Measurements from ENCODE around the gene STON1.
"Not testable (repeated sequence)": the region's sequence is repeated elsewhere in the genome, so short reads cannot be mapped to it uniquely, and the experiment has no call there.

Gene STON1

DNA sequence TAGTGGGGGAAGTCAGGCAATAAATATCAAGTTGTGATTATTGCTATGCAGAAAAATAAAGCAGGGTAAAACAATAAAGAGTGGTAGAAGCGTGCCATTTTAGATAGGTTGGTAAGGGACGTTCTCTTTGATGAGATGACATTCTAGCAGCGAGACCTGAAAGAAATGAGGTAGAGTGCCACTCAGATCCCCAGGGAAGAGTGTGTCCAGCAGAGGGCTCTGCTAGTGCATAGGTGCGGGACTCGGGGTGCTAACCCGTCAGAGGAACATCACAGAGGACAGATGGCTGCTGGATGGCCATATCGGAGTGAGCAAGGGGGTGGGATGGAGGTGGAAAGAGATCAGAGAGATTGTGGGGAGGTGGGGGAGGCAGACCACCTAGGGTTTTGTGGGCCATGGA, 71.4 kb downstream of the STON1 start:
- no peak overlapping the region for H3K27ac Mint-ChIP-seq
- no peaks in the 10 kb centered on the region for H3K4me1 Mint-ChIP-seq (ENCODE audit: low read depth)
- H3K4me3 Mint-ChIP-seq = no peak overlapping the region
- H3K36me3 Mint-ChIP-seq (ENCODE audit: low read depth) = no peaks in the 10 kb centered on the region
- H3K27me3 Mint-ChIP-seq = peaks cover 3% of the 10 kb centered on the region
- H3K9me3 Mint-ChIP-seq = no peaks in the 10 kb centered on the region

DNA sequence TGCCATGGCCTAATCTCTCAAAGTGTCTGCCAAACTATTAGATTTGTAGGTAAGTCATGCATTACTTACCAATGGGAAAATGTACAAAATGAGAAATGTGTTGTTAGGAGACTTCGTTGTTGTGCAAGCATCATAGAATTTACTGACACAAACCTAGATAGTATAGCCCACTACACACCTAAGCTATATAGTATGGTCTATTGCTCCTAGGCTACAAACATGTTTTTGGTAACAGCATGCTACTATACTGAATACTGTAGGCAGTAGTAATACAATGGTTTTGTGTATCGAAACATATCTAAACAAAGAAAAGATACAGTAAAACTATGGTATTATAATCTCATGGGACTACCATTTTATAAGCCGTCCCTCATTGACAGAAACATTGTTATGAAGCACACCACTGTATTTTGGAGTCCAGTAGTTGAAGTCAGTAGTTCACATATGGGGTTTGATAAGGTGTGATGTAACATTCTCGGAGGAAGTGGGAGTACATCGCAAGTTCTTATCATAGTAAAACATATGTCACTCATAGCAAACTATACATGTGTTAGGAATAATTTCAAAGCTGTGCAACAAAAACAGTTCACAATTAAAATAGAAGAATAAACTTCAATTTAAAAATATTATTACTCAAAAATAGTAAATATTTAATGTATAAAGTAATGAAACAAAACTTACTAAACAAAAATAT, 75.7 kb downstream of the STON1 start:
- Mint-ChIP-seq H3K4me1 (ENCODE audit: low read depth) (no peaks in the 10 kb centered on the region), H3K27me3 (peaks cover 11% of the 10 kb centered on the region), H3K36me3 (ENCODE audit: low read depth) (no peaks in the 10 kb centered on the region), H3K9me3 (no peaks in the 10 kb centered on the region), H3K27ac (no peak overlapping the region), H3K4me3 (no peak overlapping the region)

DNA sequence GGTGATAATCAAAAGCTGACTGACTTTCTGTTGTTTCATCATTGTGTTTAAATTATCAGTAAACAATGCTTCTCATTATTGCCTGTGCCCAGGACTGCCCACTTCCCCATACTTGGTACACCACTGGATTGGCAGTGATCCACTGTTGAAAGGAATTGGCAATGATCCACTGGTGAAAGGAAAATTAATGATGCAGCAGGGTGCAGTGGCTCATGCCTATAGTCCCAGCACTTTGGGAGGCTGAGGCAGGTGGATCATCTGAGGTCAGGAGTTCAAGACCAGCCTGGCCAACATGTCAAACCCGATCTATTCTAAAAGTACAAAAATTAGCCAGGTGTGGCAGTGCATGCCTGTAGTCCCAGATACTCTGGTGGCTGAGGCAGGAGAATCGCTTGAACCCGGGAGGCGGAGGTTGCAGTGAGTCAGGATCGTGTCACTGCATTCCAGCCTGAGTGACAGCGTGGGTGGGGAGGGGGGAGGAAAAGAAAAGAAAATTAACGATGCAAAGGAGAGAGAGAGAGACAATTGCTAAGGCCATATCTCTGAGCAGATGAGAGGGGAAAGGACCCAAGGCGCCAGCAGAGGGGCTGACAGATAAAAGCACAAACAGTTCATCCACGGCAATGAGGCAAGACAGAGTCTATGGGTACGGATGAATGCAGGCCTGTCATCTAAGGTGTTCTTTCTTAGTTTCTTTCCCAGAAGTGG, 77.5 kb downstream of the STON1 start:
- Mint-ChIP-seq H3K27ac (no peak overlapping the region), H3K9me3 (no peaks in the 10 kb centered on the region), H3K27me3 (peaks cover 17% of the 10 kb centered on the region), H3K4me1 (ENCODE audit: low read depth) (no peaks in the 10 kb centered on the region), H3K36me3 (ENCODE audit: low read depth) (no peaks in the 10 kb centered on the region), H3K4me3 (no peak overlapping the region)

DNA sequence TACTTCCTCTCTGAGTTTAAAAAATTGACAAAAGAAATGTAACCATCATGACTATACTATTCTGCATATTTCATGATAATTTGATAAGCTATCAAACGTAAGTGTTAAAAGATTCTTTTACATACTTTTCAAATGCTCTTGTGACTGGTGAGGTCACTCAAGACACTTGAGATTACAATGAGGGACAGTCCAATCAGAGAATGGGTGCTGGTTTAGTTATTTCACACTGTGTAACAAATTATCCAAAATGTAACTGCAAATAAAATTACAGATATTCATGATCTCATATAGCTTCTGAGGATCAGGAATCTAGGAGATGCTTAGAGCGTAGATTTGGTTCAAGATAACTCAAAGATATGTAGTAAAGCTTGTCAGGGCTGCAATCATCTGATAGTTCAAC, 83.3 kb downstream of the STON1 start:
- H3K36me3 Mint-ChIP-seq (ENCODE audit: low read depth) = no peaks in the 10 kb centered on the region
- peaks cover 3% of the 10 kb centered on the region for H3K9me3 Mint-ChIP-seq
- peaks cover 17% of the 10 kb centered on the region for H3K27me3 Mint-ChIP-seq

DNA sequence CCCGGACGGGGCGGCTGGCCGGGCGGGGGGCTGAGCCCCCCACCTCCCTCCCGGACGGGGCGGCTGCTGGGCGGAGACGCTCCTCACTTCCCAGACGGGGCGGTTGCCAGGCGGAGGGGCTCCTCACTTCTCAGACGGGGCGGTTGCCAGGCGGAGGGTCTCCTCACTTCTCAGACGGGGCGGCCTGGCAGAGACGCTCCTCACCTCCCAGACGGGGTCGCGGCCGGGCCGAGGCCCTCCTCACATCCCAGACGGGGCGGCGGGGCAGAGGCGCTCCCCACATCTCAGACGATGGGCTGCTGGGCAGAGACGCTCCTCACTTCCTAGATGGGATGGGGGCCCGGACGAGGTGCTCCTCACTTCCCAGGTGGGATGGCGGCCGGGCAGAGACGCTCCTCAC, 84.6 kb downstream of the STON1 start:
- H3K4me3 Mint-ChIP-seq = not testable (repeated sequence)

More for the DNA sequence above, 83.3 kb downstream of the STON1 start:
- no peak overlapping the region for H3K27ac Mint-ChIP-seq
- H3K4me1 Mint-ChIP-seq (ENCODE audit: low read depth) = no peaks in the 10 kb centered on the region
- no peak overlapping the region for H3K4me3 Mint-ChIP-seq

DNA sequence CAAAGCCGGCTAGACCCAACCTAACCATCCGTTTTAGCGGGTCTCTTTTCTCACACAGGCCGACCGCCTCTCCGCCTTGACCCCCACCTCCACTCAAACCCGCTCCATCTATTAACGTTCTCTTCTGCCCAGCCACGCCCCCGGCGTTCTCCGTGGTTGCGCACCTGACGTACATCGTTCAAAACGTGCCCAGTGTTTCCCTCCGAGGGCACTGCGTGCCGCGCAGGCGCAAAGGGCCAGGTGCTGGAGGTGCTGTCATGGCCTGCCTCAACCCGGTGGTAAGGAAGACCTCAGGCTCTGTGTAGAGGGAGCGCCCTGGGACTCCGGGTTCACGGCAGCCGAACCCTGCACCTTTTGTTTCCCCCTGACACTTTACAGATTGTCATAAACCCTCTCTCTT, 87.7 kb downstream of the STON1 start, which contains the start of gene GTF2A1L:
Gene GTF2A1L, plus strand, starts transcription at position 239 of the 400 bp plus-strand sequence. Its CDS starts 19 bp downstream, at position 258.
- Mint-ChIP-seq H3K4me1 (ENCODE audit: low read depth) (no peaks in the 10 kb centered on the region), H3K27me3 (peaks cover 9% of the 10 kb centered on the region), H3K9me3 (peaks cover 3% of the 10 kb centered on the region), H3K4me3 (no peak within 1 kb of the TSS), H3K27ac (no peak within 1 kb of the TSS), H3K36me3 (ENCODE audit: low read depth) (no peaks in the 10 kb centered on the region)

More for the DNA sequence above, 84.6 kb downstream of the STON1 start:
- not testable (repeated sequence) for H3K36me3 Mint-ChIP-seq (ENCODE audit: low read depth); H3K9me3 Mint-ChIP-seq; H3K4me1 Mint-ChIP-seq (ENCODE audit: low read depth); H3K27ac Mint-ChIP-seq
- peaks cover 12% of the 10 kb centered on the region for H3K27me3 Mint-ChIP-seq

DNA sequence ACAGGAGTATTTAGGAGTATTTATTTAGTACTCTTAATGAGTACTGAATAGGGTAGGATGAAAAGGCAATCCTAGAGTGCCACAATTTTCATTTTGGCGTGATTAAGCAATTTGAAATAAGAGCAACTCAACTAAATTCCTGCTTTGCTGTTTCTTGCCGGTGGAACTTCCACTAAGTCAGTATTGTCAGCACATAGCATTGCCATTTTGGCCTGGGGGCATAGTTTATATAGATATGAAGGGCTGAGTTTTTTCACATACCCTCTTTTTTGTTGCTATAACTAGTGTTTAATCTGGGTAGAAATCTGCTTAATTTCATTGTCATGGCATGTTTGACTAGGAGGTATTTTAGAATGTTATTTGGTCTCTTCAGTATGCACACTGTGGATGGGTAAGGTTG, 89.6 kb downstream of the STON1 start:
- no peaks in the 10 kb centered on the region for H3K4me1 Mint-ChIP-seq (ENCODE audit: low read depth)
- peaks cover 14% of the 10 kb centered on the region for H3K27me3 Mint-ChIP-seq
- H3K36me3 Mint-ChIP-seq (ENCODE audit: low read depth) = no peaks in the 10 kb centered on the region
- no peak overlapping the region for H3K27ac Mint-ChIP-seq
- H3K9me3 Mint-ChIP-seq = no peaks in the 10 kb centered on the region
- H3K4me3 Mint-ChIP-seq = no peak overlapping the region

DNA sequence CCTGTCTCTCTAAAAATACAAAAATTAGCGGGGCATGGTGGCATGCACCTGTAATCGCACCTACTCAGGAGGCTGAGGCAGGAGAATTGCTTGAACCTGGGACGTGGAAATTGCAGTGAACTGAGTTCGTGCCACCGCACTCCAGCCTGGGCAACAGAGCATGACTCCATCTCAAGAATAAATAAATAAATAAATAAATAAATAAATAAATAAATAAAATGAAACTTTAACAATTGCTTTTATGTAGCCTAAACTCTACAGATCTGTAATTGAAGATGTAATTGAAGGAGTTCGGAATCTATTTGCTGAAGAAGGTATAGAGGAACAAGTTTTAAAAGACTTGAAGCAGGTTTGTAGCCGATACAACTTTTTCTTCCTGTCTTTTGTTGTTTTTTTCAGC, 90.7 kb downstream of the STON1 start:
- H3K36me3 Mint-ChIP-seq (ENCODE audit: low read depth) = no peaks in the 10 kb centered on the region
- H3K4me3 Mint-ChIP-seq = no peak overlapping the region
- no peak overlapping the region for H3K27ac Mint-ChIP-seq
- peaks cover 14% of the 10 kb centered on the region for H3K27me3 Mint-ChIP-seq
- H3K9me3 Mint-ChIP-seq = no peaks in the 10 kb centered on the region
- H3K4me1 Mint-ChIP-seq (ENCODE audit: low read depth) = no peaks in the 10 kb centered on the region

DNA sequence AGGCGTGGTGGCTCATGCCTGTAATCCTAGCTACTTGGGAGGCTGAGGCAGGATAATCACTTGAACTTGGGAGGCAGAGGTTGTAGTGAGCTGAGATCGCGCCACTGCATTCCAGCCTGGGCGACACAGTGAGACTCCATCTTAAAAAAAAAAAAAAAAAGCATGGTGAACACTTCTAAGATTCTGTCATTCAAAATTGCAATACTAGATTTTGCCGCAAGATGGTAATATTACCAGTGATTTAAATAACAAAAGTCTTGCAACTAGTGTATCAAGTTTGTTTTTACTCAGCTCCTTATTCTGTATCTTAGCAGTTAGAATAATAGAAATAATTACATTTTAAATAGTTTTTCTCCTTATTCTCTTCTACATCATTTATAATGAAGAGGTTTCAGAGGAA, 92.7 kb downstream of the STON1 start:
- peaks cover 11% of the 10 kb centered on the region for H3K27me3 Mint-ChIP-seq
- not testable (repeated sequence) for H3K4me1 Mint-ChIP-seq (ENCODE audit: low read depth); H3K9me3 Mint-ChIP-seq; H3K4me3 Mint-ChIP-seq; H3K36me3 Mint-ChIP-seq (ENCODE audit: low read depth); H3K27ac Mint-ChIP-seq

DNA sequence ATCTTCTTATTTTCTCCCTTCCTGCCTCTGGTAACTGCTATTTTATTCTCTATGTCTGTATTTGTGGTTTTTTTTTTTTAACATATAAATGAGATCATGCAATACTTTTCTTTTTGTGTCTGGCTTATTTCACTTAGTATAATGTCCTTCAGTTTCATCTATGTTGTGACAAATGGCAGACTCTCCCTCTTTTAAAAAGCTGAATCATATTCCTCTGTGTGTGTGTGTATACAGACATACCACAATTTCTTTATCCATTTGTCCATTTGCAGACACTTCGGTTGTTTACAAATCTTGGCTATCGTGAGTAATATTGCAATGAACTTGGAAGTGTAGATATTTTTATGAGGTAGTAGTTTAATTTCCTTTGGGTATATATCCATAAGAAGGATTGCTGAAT, 94.7 kb downstream of the STON1 start:
- Mint-ChIP-seq H3K36me3 (ENCODE audit: low read depth) (no peaks in the 10 kb centered on the region), H3K4me1 (ENCODE audit: low read depth) (no peaks in the 10 kb centered on the region), H3K9me3 (no peaks in the 10 kb centered on the region), H3K4me3 (no peak overlapping the region), H3K27ac (no peak overlapping the region), H3K27me3 (peaks cover 8% of the 10 kb centered on the region)

DNA sequence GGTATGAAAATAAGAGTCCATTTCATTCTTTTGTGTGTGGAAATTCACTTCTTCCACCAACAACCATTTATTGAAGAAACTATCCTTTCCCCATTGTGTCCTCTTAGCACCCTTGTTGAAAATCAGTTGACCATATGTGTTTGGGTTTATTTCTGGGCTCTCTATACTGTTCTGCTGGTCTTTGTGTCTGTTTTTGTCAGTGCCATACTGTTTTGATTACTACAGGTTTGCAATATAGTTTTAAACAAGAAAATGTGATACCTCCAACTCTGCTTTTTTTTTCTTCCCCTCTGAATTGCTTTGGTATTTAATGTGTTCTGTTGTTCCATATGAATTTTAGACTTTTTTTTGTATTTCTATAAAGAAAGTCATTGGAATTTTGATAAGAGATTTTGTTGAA, 96.1 kb downstream of the STON1 start:
- H3K27ac Mint-ChIP-seq = no peak overlapping the region
- no peak overlapping the region for H3K4me3 Mint-ChIP-seq
- H3K27me3 Mint-ChIP-seq = peaks cover 5% of the 10 kb centered on the region
- no peaks in the 10 kb centered on the region for H3K36me3 Mint-ChIP-seq (ENCODE audit: low read depth)
- no peaks in the 10 kb centered on the region for H3K9me3 Mint-ChIP-seq
- no peaks in the 10 kb centered on the region for H3K4me1 Mint-ChIP-seq (ENCODE audit: low read depth)

DNA sequence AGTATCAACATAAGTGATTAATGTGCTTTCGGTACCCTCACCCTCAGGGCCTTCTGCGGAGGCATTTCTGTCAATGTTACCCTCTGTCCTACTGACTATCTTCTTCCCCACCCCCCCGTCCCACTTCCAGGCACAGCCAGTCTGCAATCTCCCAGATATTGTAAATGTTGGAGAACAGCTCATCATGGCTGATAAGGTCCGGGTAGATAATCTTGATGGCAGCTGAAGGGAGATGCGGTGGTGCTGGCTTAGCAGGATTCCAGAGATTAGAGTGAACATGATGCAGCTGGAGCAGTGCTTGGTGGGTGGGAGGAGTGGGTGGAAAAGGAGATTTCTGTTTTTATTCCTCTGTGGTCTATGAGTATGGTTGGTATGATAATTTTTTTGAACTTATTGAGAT, 103.2 kb downstream of the STON1 start:
- H3K27me3 Mint-ChIP-seq = peaks cover 10% of the 10 kb centered on the region

DNA sequence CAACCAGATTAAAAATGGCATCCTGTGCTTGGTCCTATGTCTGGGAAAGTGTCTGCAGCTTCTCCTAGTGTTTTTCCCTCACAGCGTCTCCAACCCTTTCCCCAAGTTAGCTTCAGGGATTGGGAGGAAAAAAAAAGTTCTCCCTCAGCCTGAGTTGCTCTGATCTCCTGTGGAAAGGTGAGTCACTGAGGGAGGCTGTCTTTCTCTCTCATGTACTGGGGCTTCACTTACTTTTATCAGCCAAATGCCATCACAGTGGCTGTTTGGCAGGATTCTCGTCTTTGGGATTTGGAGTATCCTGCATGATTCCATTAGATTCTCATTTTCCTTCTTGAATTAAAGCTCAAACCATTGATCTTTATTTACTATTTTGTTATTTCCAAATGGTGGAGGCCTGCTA, 105.8 kb downstream of the STON1 start:
- H3K36me3 Mint-ChIP-seq (ENCODE audit: low read depth) = no peaks in the 10 kb centered on the region
- H3K27ac Mint-ChIP-seq = no peak overlapping the region
- no peak overlapping the region for H3K4me3 Mint-ChIP-seq
- H3K4me1 Mint-ChIP-seq (ENCODE audit: low read depth) = no peaks in the 10 kb centered on the region
- H3K9me3 Mint-ChIP-seq = peaks cover 4% of the 10 kb centered on the region
- H3K27me3 Mint-ChIP-seq = peaks cover 19% of the 10 kb centered on the region

More for the DNA sequence above, 103.2 kb downstream of the STON1 start:
- Mint-ChIP-seq H3K27ac (no peak overlapping the region), H3K36me3 (ENCODE audit: low read depth) (no peaks in the 10 kb centered on the region), H3K9me3 (no peaks in the 10 kb centered on the region), H3K4me1 (ENCODE audit: low read depth) (no peaks in the 10 kb centered on the region), H3K4me3 (no peak overlapping the region)

DNA sequence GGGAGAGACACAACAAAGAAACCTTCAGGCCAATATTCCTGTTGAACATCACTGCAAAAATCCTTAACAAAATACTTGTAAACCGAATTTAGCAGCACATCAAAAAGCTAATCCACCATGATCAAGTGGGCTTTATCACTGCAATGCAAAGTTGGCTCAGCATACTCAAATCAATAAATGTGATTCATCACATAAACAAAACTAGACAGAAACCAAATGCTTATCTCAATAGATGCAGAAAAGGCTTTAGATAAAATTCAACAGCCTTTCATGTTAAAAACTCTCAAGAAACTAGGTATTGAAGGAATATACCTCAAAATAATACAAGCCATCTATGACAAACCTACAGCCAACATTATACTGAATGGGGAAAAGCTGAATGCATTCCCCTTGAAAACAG, 108.3 kb downstream of the STON1 start:
- H3K4me1 Mint-ChIP-seq (ENCODE audit: low read depth) = no peaks in the 10 kb centered on the region
- H3K9me3 Mint-ChIP-seq = peaks cover 4% of the 10 kb centered on the region
- no peaks in the 10 kb centered on the region for H3K36me3 Mint-ChIP-seq (ENCODE audit: low read depth)
- H3K27ac Mint-ChIP-seq = no peak overlapping the region
- no peak overlapping the region for H3K4me3 Mint-ChIP-seq
- peaks cover 16% of the 10 kb centered on the region for H3K27me3 Mint-ChIP-seq
